GM18505 (cell line): ENCODE measurements around the gene B4GALT3.

Source experiments
- ATAC-seq: cut with Tn5 transposase; IDR thresholded peaks from one replicate; pipeline ENCODE4 v1.9.1; 2021; ENCODE audit not compliant: unreplicated experiment
- POLR2A ChIP-seq: IDR thresholded peaks from 4 replicates; pipeline ENCODE4 v1.6.1; 2011; ENCODE audit warnings: borderline replicate concordance; ENCODE audit not compliant: insufficient read depth, insufficient read length; ENCODE audit errors: extremely low read depth

Gene B4GALT3

DNA sequence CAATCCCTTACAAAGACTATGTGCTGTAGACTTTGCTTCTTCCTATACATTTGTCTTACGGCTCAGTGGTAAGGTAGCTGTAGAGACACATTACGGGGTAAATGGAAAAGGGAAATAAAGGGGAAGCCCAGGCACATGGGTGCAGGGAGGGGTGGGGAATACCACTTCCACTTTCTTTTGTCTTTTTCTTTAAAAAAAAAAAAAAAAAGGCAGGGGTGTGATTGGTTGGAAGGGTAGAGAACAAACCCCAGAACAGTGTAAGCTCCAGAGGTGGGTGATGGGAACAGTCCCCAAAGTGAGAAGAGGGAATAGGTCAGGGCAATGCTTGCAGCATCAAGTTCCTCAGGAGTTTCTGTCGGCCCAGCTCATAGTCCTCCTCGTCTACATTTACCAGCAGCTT is 55.5 kb downstream of the B4GALT3 start:
- no peak for TF ChIP-seq POLR2A
- ATAC-seq, result no peak
